GM18870 (cell line): Measurements from ENCODE around the gene RIN1.
"Not testable (repeated sequence)": the region's sequence is repeated elsewhere in the genome, so short reads cannot be mapped to it uniquely, and the experiment has no call there.

Source experiments
- ATAC-seq: cut with Tn5 transposase; IDR thresholded peaks from one replicate; pipeline ENCODE4 v1.9.1; 2021; ENCODE audit warnings: moderate library complexity; ENCODE audit not compliant: unreplicated experiment

RIN1 gene

DNA sequence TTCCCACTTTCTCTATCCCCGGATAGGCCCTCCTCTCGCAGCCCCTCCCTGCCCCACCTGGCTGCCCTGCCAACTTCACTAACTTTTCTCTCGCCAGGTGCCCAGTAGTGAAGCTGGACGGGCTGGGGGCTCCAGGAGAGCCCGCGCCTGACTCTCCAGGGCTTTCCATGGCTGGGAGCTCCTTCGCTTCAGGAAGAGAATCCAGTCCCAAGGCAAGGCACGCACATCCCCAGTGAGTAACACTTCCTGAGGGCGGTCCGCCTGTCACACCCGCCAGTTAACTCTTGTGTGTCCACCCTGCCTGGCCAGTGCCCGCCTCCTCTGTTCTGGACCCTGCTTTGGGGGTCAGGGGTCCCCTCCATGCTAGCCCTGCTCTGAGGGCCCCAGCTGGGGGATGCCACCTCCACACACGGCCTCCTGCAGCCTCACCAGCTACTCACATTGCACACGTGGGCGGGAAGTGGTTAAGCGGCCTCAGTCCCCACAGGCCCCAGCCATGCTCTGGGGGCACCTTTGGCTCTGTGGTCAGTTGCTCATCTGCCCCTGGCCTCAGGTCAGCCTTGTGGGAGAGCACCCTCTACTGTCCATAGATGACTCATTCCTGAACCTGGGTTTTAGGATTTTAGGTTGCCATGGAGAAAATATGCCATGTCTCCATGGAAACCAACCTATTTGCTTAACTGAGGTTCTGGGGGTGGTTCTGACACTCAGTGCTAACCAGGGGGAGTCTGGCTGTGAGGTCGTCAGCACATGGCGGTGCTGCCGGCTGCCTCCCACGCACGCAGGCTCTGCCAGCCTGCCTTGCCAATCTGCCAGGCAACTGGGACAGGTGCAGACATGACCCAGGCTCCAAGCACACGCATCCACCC is at the start of gene RIN1:
RIN1 (minus strand) TSS at position 201 of the 869 bp plus-strand sequence; CDS start at position 169, 32 bp downstream.
- peak; percentile 49 for ATAC-seq

DNA sequence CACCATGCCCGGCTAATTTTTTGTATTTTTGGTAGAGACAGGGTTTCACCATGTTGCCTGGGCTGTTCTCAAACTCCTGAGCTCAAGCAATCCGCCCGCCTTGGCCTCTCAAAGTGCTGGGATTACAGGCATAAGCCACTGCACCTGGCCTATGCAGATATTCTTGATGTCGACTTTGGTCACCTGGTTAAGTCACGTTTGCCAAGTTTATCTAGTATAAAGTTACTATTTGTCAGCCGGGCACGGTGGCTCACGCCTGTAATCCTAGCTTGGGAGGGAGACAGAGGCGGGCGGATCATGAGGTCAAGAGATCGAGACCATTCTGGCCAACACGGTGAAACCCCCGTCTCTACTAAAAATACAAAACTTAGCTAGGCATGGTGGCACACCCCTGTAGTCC is 48.1 kb upstream of the RIN1 start:
- ATAC-seq, result not testable (repeated sequence)

DNA sequence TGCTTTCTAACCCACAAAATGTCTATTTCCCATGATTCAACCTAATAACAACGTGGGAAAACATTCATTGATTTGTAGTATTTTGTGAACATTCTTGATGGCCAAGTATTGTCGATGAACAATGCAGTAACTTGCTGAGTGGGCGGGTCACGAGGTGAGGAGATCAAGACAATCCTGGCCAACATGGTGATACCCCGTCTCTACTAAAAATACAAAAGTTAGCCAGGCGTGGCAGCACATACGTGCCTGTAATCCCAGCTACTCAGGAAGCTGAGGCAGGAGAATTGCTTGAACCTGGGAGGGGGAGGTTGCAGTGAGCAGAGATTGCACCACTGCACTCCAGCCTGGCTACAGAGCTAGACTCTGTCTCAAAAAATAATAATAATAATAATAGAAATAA is 44.0 kb upstream of the RIN1 start:
- ATAC-seq, result not testable (repeated sequence)

- not testable (repeated sequence) for ATAC-seq
Measured at GRCh38 chr11:66373690-66374287, 37.6 kb upstream of the RIN1 start.

DNA sequence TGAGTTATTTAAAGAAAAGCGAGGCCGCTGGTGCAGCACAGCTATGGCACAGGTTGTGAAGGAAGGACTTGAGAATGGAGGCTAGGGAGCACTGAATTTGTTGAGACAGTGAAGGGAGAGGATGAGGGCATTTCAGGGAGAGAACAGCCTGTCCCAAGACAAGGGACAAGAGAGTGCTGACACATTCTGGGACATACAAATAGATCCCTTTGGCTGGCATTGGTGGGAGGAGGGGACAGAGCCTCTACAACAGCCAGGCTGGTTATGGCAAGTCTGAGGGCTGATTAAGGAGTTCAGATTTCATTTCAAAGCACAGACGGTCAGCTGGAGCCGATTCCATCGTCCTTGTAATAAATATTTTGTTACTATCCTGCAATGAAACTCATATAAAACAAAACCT is 37.0 kb upstream of the RIN1 start:
- ATAC-seq, result no peak

GRCh38 chr11:66371627-66372415 is 35.6 kb upstream of the RIN1 start, which contains the start of gene SLC29A2:
SLC29A2 (minus strand) TSS chr11:66371760; CDS start chr11:66371591, 169 bp downstream.
- ATAC-seq, result no peak

GRCh38 chr11:66369073-66369894 is 33.0 kb upstream of the RIN1 start:
- no peak for ATAC-seq

DNA sequence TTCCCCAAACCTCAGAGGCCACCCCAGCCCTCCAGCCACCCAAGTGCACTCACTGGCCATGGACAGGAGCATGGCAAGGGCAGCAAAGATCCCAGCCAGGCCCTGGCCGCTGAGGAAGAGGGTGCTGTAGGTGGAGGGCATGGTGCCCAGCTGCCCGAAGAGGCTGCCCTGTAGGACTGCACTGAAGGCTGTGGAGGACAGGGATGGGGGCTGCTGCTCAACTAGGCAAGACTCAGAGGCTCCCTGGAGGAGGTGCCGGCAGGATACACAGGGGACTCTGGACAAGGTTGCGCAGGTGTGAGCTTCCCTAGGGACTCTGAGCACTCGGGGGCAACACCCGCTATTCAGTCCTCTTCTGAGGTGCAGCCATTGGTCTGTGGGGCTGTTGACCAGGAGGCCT is 32.2 kb upstream of the RIN1 start:
- no peak for ATAC-seq

- ATAC-seq, result no peak
Measured at GRCh38 chr11:66367561-66368312, 31.5 kb upstream of the RIN1 start.

- no peak for ATAC-seq
Measured at GRCh38 chr11:66366844-66367477, 30.7 kb upstream of the RIN1 start.

DNA sequence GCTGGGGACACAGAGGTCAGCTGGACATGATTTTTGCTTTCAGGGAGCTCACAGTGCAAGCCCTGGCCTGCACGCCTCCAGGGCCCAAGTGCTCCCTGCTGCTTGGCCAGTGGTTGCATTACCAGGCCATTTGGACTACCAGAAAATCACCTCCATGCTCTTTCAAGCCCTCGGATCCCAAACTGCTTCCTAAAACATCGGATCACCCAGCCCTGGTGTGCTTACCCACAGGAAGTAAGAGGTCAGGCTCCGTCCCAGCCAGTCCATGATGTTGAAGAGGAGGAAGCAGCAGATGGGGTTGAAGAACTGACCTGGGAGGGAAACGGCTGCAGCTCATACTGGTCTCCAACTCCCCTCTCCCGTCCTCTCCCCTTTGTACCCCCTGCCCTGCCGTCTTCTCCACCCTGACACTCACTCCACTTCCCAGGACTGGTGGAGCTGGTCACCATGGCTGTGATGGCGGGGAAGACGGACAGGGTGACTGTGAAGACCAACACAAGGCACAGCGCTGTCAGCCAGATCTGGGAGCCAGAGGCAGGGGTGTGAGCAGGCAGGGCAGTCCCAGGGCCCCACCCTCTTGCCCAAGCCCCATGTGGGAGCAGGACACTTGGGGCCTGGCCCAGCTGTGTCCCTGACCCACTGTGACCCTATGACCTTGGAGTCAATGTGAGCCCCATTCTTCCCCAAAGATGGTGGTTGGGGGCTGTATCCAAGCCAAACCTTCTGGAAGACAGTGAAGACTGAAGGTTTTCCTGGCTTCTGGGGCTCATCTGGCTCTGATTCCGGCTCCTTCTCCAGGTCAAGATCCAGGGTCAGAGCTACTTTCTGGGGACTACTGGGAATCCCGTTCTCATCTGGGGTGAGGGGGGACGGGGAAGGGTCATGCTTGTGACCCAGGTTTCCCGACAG is 29.7 kb upstream of the RIN1 start:
- ATAC-seq, result no peak

- no peak for ATAC-seq
Measured at GRCh38 chr11:66365166-66365565, 28.9 kb upstream of the RIN1 start.

GRCh38 chr11:66363805-66364535 is 27.7 kb upstream of the RIN1 start:
- no peak for ATAC-seq

DNA sequence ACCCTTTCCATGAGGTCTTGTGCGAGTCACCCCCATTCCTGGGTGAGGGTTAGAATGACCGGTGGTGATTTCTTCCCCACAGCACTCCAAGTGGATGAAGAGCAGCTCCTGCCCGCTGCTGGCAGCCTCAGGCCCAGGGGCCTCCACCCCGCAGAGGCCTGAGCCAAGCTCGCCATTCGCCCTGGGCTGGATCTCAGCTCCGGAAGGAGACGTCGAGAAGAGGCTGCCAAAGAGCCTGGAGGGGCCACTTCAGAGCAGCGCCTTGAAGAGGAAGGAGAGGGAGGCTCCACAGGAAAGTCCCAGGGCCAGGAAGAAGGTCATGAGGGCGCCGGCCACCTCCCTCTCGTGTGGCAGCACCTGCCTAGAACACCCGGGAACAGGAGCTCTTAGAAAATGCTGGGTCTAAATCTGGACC is 27.0 kb upstream of the RIN1 start:
- no peak for ATAC-seq

DNA sequence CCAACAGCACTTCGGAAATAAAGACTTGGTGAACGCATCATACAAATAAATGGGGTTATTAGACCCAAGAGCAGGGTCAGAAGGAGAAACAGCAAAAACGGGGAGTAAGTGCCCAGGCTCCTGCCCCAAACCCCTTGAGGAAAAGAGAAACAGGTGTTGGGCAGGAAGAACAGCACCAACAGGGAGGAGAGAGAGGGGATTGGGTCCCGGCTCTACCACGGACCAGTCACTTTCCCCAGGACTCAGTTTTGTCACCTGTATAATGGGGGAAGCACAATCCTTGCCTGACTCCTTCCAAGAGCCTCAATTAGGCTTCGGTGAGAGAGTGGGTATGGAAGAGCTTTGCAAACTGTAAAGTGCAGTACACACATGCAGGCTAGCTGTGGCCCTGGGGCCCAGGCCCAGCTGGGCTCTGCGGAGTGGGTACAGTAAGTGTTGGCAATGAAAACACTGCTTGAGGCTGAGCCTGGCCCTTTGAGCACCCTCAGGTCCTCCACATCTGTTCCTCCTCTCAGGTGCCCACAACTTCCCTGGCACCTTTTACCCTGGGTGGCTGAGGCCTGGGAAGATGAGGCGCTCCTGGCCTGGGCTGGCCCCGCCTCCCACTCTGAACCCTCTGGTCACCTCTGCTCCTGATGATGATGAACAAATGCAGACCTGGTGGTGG is 26.4 kb upstream of the RIN1 start:
- no peak for ATAC-seq

DNA sequence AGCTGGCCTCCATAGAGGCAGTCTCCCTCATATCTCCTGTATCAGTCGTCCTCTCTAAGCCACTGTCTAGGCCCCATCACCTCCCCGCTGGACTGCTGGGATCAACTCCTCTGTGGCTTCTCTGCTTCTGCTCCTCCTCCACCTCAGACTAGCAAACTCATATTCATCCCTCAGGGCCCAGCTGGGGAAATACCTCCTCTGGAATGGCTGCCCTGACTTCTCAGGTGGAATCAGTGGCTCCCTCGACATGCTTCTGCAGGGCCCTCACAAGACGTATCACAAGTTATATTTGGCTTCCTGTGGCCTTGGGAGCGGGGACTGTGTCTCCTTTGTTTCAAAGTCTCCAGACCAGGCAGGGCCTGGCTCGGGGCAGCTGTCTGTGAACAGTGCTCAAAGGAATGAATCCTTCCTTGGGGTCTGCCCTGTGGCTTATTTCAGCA is 25.3 kb upstream of the RIN1 start:
- no peak for ATAC-seq

DNA sequence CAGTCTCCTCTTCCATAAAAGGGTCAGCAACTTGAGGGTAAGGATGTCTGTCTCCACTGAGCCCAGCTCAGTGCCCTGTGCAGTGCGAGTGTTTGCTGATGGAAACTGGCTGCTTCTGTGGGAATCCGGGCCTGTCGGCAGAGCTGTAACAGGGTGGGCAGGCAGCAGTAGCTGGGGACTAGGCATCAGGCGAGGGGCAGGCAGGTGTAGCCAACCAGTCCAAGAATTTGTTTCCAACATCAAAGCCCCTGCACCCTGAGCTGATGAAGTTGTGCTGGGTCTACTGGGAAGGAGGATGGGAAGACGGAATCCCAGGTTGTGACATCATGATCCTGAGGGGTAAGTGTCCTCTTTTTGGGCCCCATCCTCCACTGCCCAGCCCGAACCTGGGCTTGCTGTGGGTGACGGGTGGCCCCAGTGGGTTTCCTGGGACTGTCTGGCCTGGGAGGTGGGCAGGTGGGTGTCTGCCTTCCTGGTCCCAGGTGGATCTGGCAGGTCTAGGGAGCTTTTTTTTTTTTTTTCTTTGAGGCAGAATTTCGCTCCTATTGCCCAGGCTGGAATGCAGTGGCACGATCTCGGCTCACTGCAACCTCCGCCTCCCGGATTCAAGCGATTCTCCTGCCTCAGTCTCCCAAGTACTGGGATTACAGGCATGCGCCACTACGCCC is 24.3 kb upstream of the RIN1 start:
- no peak for ATAC-seq
